Stimulated activated CD4-positive, alpha-beta T cell treated with anti-CD3 and anti-CD28 coated beads, TNF-alpha, amount 100 ng/mL, for 1 hour (primary cell): ENCODE measurements around the gene ZBTB45.
"Not testable (repeated sequence)": the region's sequence is repeated elsewhere in the genome, so short reads cannot be mapped to it uniquely, and the experiment has no call there.

Source experiments
- DNase-seq, 3 donors: peaks; one replicate each; pipeline ENCODE4 v3.0.0-alpha.2; 2020; ENCODE audit warnings: low read depth in 3 of 3, low spot score in 1 of 3

Gene ZBTB45

DNA sequence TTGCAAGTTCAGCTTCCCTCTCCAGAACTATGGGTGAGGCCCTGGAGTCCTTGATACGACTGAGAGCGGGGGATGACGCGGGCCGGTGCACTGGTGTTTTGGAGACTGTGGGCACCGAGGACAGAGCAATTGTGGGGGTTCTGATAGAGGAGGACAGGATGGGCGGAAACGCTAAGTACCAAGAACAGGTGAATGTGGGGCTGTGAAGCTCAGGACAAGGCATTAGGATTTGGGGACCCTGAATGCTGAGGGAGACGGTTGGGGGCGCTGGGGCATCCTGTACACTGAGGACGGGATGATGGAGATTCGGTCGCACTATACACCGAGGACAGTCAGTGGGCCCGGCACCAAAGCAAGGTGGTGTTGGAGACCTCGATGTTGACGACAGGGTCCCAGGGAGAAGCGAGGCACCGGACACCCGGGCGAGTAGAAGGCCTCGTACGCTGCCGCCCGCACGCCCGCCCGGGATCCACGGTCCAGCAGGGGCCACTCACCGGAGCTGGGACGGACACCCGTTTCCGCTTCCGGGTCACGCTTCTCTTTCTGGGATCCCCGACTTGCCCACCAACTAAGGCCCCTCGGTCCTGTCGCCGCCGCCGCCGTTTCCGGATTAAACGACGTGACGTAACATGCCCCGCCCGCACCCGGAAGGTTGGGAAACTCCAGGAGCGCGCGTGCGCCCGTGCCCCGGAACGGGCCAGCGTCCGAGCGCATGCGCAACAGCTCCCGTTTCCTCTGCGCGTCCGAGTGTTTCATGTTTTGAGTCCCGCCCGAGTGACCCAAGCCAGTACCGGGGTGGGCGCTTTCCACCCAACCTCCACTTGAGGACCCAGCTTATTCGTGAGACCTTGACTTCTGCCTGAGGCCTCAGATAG lies 35.1 kb upstream of the ZBTB45 start, which contains the start of gene CHMP2A:
CHMP2A (minus strand) TSS at position 612 of the 875 bp plus-strand sequence. CDS start 893 bp downstream, outside the sequence.
- peak; percentile 90 to 97 (median 95) for DNase-seq

DNA sequence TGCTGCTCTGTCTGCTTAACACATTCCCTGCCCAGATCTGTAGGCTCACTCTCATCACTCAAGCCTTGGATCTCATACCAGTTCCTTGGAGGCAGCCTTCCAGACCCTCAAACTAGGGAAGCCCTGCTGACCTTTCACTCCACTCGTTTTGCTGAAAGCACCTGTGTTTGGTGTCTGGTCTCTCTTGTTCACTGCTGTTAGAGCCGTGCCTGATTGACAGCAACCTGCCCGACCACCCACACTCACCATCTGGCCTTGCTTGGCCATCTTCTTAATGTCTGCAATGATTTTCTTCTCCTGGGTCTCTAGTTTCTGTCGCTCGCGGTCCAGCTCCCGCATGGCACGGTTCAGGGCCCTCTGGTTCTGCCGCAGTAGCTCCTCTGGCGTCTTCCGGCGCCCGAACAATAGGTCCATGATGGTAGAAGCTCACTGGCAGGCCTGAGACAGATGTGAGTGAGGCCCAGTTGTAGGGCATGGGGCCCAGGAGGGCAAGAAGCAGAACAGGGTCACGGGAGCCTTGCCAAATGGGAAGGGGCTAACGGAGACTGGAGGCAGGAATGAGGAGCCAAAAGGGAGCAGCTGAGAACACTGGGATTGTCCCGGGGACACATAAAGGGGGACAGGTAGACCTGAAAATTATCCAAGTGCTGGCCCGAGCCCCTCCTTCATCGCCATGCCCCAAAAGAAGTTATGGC lies 34.3 kb upstream of the ZBTB45 start:
- DNase-seq, result no peak

DNA sequence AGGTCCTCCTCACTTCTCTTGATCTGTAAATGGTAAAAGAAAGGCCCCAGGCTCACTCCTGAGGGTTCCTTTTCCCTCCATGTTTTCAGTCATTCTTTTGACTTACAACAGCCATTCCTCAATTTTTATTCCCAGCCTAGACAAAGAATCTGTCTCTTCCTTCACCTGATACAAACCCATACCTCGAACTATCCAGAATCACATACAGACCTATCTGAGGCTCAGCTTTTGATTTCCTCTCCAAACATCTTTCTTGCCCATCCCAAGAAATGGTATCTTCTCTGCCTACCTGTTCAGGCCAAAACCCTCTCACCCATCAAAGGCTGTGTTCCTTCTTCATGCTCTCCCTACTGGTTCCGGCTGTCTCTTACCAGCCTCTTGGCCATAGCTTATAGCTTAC lies 33.0 kb upstream of the ZBTB45 start:
- no peak for DNase-seq

DNA sequence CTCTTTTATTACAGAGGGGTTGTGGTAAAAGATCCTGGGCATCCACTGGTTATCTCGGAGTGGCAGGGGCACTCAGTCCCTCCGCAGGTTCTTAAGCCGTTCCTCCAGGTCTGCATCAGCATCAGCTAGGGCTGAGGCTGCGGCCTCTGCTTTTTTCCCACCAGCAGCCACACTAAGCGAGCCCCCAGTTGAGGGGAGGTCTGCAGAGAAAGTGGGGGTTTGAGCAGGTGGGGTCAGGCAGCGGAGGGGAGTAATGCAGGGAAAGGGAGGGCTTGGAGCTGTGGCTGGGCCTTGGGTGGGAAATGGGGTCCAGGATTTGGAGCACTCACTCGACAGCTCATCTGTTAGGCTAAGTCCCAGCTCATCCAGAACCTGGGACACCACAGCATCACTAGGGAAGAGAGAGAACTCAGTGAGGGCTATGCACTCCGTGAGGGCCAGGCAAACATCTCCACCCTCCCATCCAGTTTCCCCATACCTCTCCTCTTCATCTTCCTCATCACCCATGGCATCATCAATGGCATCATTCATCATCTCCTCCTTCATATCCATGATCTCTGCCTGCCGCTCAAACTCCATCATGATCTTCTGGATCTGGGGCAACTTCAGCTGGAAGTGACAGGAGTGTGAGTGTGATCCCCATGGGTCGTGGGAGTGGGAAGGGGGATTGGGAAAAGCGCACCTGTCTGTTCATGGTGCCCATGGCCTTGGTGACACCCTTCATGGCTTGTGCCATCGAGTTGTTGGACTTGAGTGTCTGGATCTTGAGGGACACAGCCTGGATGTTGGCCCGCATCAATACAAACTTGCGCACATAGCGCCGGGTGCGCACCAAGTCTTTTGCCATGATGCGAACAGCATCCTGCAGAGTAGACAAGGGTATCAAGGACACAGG lies 32.2 kb upstream of the ZBTB45 start:
- no peak for DNase-seq

DNA sequence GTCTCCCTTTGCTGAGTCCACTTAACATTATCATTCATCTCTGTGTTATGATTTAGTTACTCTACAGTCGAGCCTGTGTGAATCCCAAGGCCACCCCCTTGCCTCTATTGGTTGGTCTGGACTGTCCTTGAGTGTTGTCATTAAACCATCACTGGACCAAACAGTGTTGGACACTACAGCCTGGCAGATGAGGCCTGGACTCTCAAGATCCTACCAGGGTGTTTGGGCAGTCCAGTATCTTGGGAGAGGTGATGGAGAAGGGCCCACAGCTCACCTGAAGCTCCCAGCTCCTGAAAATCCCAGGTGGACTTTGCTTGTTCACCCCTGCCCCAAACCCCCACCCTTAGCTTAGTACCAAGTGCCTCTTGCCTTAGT lies 31.5 kb upstream of the ZBTB45 start:
- no peak for DNase-seq

DNA sequence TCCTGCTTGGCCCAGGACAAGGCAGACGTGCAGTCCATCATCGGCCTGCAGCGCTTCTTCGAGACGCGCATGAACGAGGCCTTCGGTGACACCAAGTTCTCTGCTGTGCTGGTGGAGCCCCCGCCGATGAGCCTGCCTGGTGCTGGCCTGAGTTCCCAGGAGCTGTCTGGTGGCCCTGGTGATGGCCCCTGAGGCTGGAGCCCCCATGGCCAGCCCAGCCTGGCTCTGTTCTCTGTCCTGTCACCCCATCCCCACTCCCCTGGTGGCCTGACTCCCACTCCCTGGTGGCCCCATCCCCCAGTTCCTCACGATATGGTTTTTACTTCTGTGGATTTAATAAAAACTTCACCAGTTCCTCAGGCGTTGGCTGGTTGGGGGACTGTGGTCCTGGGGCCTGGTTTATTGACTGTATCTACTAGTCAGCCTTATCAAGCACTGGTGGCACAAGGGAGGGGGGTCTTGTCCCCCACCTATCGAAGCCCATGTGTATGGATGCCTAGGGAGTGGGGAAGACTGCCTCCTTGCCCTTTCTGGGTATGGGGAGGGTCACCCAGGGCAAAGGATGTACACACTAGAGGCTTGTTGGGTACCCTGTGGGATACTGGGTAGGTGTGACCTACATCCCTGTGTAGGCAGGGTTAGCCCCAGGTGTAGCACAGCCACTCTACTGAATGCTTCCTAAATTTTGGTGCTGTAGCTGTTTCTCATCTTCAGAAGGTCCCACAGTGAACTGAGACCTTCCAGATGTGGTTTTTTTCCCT lies 30.9 kb upstream of the ZBTB45 start:
- DNase-seq, result no peak

DNA sequence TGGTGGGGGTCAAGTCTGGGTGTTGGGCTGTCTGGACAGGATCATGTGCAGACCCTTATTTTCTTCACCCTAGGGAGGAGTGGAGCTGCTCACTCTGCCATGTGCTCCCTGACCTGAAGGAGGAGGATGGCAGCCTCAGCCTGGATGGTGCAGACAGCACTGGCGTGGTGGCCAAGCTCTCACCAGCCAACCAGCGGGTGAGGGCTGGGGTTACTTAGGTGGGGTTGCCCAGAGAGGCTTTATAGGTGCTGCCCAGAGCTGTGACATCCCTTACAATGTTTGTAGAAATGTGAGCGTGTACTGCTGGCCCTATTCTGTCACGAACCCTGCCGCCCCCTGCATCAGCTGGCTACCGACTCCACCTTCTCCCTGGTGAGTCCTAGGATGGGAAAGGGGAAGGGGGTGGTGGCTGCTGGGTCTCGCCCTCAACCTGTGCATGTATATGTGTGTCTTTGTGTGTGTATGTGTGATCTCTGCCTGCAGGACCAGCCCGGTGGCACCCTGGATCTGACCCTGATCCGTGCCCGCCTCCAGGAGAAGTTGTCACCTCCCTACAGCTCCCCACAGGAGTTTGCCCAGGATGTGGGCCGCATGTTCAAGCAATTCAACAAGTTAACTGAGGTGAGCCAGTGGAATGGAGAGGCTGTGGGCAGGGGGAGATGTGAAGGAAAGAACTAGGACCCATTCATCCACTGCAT lies 30.2 kb upstream of the ZBTB45 start:
- no peak for DNase-seq

DNA sequence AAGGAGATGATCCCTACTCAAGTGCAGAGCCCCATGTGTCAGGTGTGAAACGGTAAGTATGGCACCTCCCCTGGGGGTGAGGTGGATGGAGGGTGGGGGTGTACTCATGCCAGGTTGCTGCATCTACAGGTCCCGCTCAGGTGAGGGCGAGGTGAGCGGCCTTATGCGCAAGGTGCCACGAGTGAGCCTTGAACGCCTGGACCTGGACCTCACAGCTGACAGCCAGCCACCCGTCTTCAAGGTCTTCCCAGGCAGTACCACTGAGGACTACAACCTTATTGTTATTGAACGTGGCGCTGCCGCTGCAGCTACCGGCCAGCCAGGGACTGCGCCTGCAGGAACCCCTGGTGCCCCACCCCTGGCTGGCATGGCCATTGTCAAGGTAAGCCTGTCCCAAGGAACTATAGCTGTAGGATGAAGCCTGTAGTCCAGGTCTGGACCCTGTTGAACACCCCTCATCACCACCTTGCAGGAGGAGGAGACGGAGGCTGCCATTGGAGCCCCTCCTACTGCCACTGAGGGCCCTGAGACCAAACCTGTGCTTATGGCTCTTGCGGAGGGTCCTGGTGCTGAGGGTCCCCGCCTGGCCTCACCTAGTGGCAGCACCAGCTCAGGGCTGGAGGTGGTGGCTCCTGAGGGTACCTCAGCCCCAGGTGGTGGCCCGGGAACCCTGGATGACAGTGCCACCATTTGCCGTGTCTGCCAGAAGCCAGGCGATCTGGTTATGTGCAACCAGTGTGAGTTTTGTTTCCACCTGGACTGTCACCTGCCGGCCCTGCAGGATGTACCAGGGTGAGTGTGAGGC lies 29.5 kb upstream of the ZBTB45 start:
- no peak for DNase-seq

DNA sequence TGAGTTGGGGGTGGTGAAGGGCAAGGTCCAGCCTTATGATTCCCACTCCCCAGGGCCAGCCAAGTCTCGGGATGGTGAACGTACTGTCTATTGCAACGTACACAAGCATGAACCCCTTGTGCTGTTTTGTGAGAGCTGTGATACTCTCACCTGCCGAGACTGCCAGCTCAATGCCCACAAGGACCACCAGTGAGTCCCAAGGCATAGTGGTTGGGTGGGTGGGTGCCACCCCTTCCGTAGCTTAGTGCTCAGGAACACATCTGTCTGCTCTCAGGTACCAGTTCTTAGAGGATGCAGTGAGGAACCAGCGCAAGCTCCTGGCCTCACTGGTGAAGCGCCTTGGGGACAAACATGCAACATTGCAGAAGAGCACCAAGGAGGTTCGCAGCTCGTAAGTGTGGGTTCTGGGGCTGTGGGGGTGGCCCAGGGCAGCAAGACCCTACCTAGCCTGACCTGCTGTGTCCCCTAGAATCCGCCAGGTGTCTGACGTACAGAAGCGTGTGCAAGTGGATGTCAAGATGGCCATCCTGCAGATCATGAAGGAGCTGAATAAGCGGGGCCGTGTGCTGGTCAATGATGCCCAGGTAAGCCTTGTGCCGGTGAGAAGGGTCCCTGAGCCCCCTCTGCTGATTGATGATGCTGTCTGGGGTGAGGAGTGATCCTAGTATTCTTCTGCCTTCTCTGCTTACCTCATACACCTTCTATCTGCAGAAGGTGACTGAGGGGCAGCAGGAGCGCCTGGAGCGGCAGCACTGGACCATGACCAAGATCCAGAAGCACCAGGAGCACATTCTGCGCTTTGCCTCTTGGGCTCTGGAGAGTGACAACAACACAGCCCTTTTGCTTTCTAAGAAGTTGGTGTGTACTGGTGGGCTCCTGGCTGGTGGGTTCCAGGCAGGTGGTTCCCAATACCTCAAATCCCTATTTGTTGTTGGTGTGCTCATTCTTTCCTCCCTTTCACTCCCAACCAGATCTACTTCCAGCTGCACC lies 28.0 kb upstream of the ZBTB45 start:
- no peak for DNase-seq

DNA sequence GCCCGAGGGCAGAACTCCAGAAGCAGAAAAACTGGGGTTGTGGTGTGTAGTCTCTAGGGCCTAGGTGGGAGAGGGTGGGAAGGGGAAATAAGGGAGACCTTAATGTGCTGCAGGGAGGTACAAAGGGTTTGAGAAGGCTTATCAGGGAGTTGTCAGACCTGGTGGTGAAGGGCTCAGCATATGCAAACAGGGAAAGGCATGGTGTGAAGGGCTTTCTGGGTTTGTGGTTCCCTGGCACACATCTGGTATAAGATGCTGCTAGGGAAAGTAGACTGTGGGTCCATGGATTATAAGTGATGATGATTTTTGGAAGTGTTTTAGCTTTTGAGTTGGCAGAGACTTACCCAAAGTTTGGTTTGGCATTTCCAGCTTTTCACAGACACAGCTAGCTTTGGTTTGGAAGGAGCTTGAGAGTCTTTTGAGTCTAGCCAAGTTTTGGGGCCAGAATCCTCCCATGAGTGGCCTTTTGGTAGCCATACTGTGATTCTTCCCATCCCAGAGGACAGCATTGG lies 26.5 kb upstream of the ZBTB45 start:
- DNase-seq, result no peak

DNA sequence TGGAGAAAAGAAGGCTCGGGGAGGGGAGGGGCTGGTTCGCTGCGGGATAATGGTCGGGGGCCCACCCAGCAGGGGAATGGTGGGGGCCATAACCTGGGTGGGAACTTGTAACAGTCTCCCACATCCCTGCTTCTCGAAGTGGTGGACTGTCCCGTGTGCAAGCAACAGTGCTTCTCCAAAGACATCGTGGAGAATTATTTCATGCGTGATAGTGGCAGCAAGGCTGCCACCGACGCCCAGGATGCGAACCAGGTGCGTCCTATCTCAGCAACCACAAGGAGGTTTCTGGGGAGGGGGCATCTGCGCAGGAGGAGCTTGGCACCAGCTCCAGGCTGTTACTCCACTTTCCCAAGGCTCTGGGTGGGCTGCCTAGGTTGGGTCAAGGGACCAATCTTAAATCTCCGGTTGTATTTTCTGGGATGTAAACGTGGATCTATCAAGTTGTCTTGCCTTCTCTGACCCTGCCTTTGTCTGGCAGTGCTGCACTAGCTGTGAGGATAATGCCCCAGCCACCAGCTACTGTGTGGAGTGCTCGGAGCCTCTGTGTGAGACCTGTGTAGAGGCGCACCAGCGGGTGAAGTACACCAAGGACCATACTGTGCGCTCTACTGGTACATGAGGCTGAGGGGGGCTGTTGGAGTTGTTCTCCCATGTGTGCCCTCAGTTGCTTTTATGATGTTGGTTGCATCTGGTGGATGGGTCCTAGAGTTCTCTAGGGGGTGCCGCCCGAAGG lies 25.8 kb upstream of the ZBTB45 start:
- no peak for DNase-seq

DNA sequence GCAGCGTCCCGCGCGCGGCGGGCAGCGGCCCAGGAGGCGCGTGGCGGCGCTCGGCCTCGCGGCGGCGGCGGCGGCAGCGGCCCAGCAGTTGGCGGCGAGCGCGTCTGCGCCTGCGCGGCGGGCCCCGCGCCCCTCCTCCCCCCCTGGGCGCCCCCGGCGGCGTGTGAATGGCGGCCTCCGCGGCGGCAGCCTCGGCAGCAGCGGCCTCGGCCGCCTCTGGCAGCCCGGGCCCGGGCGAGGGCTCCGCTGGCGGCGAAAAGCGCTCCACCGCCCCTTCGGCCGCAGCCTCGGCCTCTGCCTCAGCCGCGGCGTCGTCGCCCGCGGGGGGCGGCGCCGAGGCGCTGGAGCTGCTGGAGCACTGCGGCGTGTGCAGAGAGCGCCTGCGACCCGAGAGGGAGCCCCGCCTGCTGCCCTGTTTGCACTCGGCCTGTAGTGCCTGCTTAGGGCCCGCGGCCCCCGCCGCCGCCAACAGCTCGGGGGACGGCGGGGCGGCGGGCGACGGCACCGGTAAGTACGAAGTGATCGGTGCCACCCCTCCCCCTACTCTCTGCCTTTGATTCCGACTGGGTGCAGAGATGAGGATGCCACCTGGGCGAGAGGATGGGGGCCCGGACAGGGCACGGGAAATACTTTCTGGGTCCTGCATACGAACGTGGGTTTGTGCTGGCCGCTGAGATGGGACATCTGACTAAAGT lies 25.1 kb upstream of the ZBTB45 start:
- DNase-seq, result peak; percentile 47 to 67 (median 65)

DNA sequence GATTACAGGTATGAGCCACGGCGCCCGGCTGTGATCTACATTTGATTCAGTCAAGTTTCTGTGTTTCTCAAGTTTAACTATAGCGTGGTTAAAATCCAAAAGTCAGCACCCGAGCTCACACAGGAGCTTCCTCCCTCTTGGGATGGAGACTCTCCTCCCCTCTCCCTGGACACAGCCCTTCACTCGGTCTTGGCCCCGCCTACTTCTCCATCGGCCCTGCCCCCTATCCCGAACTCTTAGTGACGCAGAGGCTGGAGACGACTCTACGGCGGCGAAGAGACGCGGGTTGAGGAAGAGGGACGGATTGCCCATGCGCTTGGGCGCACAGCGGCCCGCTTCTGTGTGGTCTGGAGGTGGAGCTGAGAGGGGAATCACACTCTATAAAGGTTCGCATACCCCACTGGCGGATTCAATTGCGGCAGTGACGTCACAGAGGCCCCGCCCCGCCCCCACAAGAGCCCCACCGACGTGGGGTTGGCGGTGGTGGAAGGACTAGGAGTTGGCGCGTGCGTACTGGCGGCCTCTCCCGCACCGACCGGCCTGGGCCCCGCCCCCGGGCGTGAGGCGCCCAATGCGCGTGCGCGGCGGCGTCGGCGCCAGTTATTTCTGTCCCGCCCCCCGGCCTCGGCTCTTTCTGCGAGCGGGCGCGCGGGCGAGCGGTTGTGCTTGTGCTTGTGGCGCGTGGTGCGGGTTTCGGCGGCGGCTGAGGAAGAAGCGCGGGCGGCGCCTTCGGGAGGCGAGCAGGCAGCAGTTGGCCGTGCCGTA lies 24.4 kb upstream of the ZBTB45 start, which contains the start of gene TRIM28:
TRIM28 (plus strand) TSS at position 239 of the 765 bp plus-strand sequence. CDS start 694 bp downstream, outside the sequence.
- DNase-seq, result peak; percentile 100

DNA sequence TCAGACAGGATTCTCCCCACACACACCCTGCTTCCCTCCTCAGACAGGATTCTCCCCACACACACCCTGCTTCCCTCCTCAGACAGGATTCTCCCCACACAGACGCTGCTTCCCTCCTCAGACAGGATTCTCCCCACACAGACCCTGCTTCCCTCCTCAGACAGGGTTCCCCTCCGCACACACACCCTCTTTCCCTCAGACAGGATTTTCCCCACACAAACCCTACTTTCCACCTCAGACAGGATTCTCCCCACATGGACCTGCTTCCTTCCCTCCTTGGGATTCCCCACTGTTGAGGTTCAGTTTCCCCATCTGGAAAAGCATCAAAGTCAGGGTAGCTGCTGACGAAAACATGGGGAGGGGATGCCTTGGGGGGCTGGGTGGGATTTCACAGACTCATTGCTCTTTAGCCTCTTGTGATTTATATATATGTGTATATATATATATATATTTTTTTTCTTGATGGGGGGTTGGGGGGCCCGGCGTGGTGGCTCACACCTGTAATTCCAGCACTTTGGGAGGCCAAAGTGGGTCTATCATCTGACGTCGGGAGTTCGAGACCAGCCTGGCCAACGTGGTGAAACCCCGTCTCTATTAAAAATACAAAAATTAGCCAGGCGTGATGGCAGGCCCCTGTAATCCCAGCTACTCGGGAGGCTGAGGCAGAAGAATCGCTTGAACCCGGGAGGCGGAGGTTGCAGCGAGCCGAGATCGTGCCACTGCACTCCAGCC lies 23.2 kb upstream of the ZBTB45 start:
- DNase-seq, result not testable (repeated sequence)

DNA sequence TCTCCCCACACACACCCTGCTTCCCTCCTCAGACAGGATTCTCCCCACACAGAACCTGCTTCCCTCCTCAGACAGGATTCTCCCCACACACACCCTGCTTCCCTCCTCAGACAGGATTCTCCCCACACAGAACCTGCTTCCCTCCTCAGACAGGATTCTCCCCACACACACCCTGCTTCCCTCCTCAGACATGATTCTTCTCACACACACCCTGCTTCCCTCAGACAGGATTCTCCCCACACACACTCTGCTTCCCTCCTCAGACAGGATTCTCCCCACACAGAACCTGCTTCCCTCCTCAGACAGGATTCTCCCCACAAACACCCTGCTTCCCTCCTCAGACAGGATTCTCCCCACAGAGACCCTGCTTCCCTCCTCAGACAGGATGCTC lies 19.6 kb upstream of the ZBTB45 start:
- not testable (repeated sequence) for DNase-seq
